ENCODE data around the gene CDH15. TPM values are rescaled to one million over a fixed set of nuclear protein-coding genes. Genes with fewer than 3 reads are reported as not detected.
A peak's percentile ranks its signal among the peaks of the same experiment; 100 is the strongest.
"Not testable (repeated sequence)": the region's sequence is repeated elsewhere in the genome, so short reads cannot be mapped to it uniquely, and the experiment has no call there.

The CDH15 gene
- total RNA-seq, 4 donors from 2014 or later = not detected

GRCh38 chr16:89241187-89242007 lies 69.8 kb downstream of the CDH15 start:
- peak overlapping the region; percentile 54 to 91 (median 77) for H3K27ac ChIP-seq
- no peaks in the 10 kb centered on the region for H3K9me3 ChIP-seq
- H3K4me1 ChIP-seq = peaks cover 4% of the 10 kb centered on the region in 2 donors
- 7% methylated on average over 35 to 39 of the region's 39 CpGs for WGBS, 2 donors
- intact Hi-C loops (cut with DNase I) = loop anchor here (5.0 kb wide), 1 partner anchor 46 kb away; no protein-coding TSS in a partner anchor
- TF ChIP-seq CTCF (IDR thresholded peaks at IDR 0.05) (no peak), POLR2A (IDR thresholded peaks at IDR 0.05) (peak in 1 of 2 donors; percentile 72)
- no peaks in the 10 kb centered on the region for H3K27me3 ChIP-seq
- H3K4me3 ChIP-seq (replicated peaks in 1 of 3) = peak overlapping the region; percentile 8 to 60 (median 14)
- peak; percentile 53 to 64 for DNase-seq
- no peaks in the 10 kb centered on the region for H3K36me3 ChIP-seq

GRCh38 chr16:89242795-89243200 lies 71.2 kb downstream of the CDH15 start:
- H3K27ac ChIP-seq = no peak overlapping the region

GRCh38 chr16:89243664-89244063 lies 72.1 kb downstream of the CDH15 start:
- H3K4me1 ChIP-seq = peaks cover 8 to 16% of the 10 kb centered on the region in 2 donors
- TF ChIP-seq POLR2A (IDR thresholded peaks at IDR 0.05) = no peak
- no peak for TF ChIP-seq CTCF (IDR thresholded peaks at IDR 0.05)
- no peaks in the 10 kb centered on the region for H3K9me3 ChIP-seq
- no peak for DNase-seq
- whole genome bisulfite sequencing, 2 donors = 87 to 91% methylated on average over 5 of the region's 5 CpGs
- H3K4me3 ChIP-seq (replicated peaks in 1 of 3) = no peak overlapping the region
- H3K27ac ChIP-seq = no peak overlapping the region
- no peaks in the 10 kb centered on the region for H3K36me3 ChIP-seq
- H3K27me3 ChIP-seq = no peaks in the 10 kb centered on the region
- intact Hi-C loops (cut with DNase I) = loop anchor here (5.0 kb wide), 1 partner anchor 44 kb away; no protein-coding TSS in a partner anchor

More at GRCh38 chr16:89242795-89243200, 71.2 kb downstream of the CDH15 start:
- intact Hi-C loops (cut with DNase I) = loop anchor here (5.0 kb wide), 1 partner anchor 45 kb away; no protein-coding TSS in a partner anchor
- TF ChIP-seq POLR2A (IDR thresholded peaks at IDR 0.05) (no peak), CTCF (IDR thresholded peaks at IDR 0.05) (no peak)
- Histone ChIP-seq H3K4me3 (replicated peaks in 1 of 3) (no peak overlapping the region), H3K9me3 (no peaks in the 10 kb centered on the region), H3K27me3 (no peaks in the 10 kb centered on the region), H3K4me1 (peaks cover 8 to 12% of the 10 kb centered on the region in 2 donors), H3K36me3 (no peaks in the 10 kb centered on the region)
- 54 to 55% methylated on average over 9 to 10 of the region's 12 CpGs for WGBS, 2 donors
- DNase-seq = no peak

- intact Hi-C loops (cut with DNase I) = loop anchor here (5.0 kb wide), 1 partner anchor 43 kb away; no protein-coding TSS in a partner anchor
- H3K9me3 ChIP-seq; DNase-seq; H3K36me3 ChIP-seq; H3K27ac ChIP-seq; H3K27me3 ChIP-seq; H3K4me3 ChIP-seq (replicated peaks in 1 of 3): not testable (repeated sequence)
- WGBS, 2 donors = 62 to 69% methylated on average over 13 of the region's 13 CpGs
- H3K4me1 ChIP-seq = peaks cover 8 to 16% of the 10 kb centered on the region in 2 donors
Observed at GRCh38 chr16:89244264-89244663, 72.7 kb downstream of the CDH15 start.

- Histone ChIP-seq H3K9me3 (no peaks in the 10 kb centered on the region), H3K36me3 (no peaks in the 10 kb centered on the region), H3K27me3 (no peaks in the 10 kb centered on the region), H3K4me1 (peaks cover 8 to 16% of the 10 kb centered on the region in 2 donors), H3K4me3 (replicated peaks in 1 of 3) (no peak overlapping the region), H3K27ac (no peak overlapping the region)
- intact Hi-C loops (cut with DNase I) = loop anchor here (5.0 kb wide), 1 partner anchor 43 kb away; no protein-coding TSS in a partner anchor
- peak; percentile 29 to 30 for DNase-seq
- 36 to 39% methylated on average over 8 to 12 of the region's 12 CpGs for WGBS, 2 donors
- TF ChIP-seq POLR2A (IDR thresholded peaks at IDR 0.05) (no peak), CTCF (IDR thresholded peaks at IDR 0.05) (no peak)
Observed at GRCh38 chr16:89244754-89245153, 73.2 kb downstream of the CDH15 start.

Other genes starting within 250 kb of the CDH15 start
- 1 to 10 TPM; 1.3 to 3.8 (median 2.6) TPM for gene CBFA2T3, start 194.5 kb upstream of the CDH15 start, total RNA-seq
- 10 to 100 TPM; 30.1 to 51.2 (median 33.4) TPM for gene ACSF3, start 77.9 kb upstream of the CDH15 start, total RNA-seq
- gene SLC22A31, start 28.8 kb downstream of the CDH15 start, total RNA-seq = under 1 TPM in 1 of 4 donors, not detected in 3; 0.54 TPM
- 10 to 100 TPM; 17.5 to 36.4 (median 30.9) TPM for gene ZNF778, start 46.0 kb downstream of the CDH15 start, total RNA-seq

All from thyroid gland (tissue), 4 donors.